ENCODE measurements around the gene TSN.

The TSN gene

GRCh38 chr2:121748202-121748601 lies 7.2 kb upstream of the TSN start:
- Histone ChIP-seq H3K36me3 (no peaks in the 10 kb centered on the region), H3K9me3 (ENCODE audit: severe bottlenecking) (no peaks in the 10 kb centered on the region), H3K27ac (no peak overlapping the region), H3K4me3 (ENCODE audit: low read depth, low read length) (no peak overlapping the region), H3K27me3 (ENCODE audit: insufficient read depth, low read depth, severe bottlenecking) (no peaks in the 10 kb centered on the region)
- DNase-seq = peak; percentile 63
- TF ChIP-seq CTCF (IDR thresholded peaks at IDR 0.05; ENCODE audit: low read depth, low read length) = peak; percentile 55; the same call in 1 of the 2 replicates

- TF ChIP-seq CTCF (IDR thresholded peaks at IDR 0.05; ENCODE audit: low read depth, low read length) = no peak
- no peaks in the 10 kb centered on the region for H3K9me3 ChIP-seq (ENCODE audit: severe bottlenecking)
- H3K4me3 ChIP-seq (ENCODE audit: low read depth, low read length) = peak overlapping the region; percentile 75
- H3K36me3 ChIP-seq = peaks cover 18% of the 10 kb centered on the region
- DNase-seq = no peak
- H3K27ac ChIP-seq = peak overlapping the region; percentile 66
- no peaks in the 10 kb centered on the region for H3K27me3 ChIP-seq (ENCODE audit: insufficient read depth, low read depth, severe bottlenecking)
Observed at GRCh38 chr2:121754851-121755236, 607 bp upstream of the TSN start.

- Histone ChIP-seq H3K27me3 (ENCODE audit: insufficient read depth, low read depth, severe bottlenecking) (no peaks in the 10 kb centered on the region), H3K4me3 (ENCODE audit: low read depth, low read length) (no peak overlapping the region), H3K9me3 (ENCODE audit: severe bottlenecking) (no peaks in the 10 kb centered on the region), H3K27ac (no peak overlapping the region), H3K36me3 (peaks cover 68% of the 10 kb centered on the region)
- TF ChIP-seq CTCF (IDR thresholded peaks at IDR 0.05; ENCODE audit: low read depth, low read length) = no peak
- DNase-seq = no peak
Observed at GRCh38 chr2:121764681-121765228, 9.3 kb downstream of the TSN start.

- Histone ChIP-seq H3K9me3 (ENCODE audit: severe bottlenecking) (no peaks in the 10 kb centered on the region), H3K27ac (no peak overlapping the region), H3K36me3 (peaks cover 52% of the 10 kb centered on the region), H3K27me3 (ENCODE audit: insufficient read depth, low read depth, severe bottlenecking) (no peaks in the 10 kb centered on the region), H3K4me3 (ENCODE audit: low read depth, low read length) (no peak overlapping the region)
- no peak for DNase-seq
- TF ChIP-seq CTCF (IDR thresholded peaks at IDR 0.05; ENCODE audit: low read depth, low read length) = no peak
Observed at GRCh38 chr2:121766624-121767023, 11.2 kb downstream of the TSN start.

GRCh38 chr2:121768143-121768755 lies 12.8 kb downstream of the TSN start:
- TF ChIP-seq CTCF (IDR thresholded peaks at IDR 0.05; ENCODE audit: low read depth, low read length) = no peak
- peak; percentile 37 for DNase-seq
- peaks cover 42% of the 10 kb centered on the region for H3K36me3 ChIP-seq
- no peaks in the 10 kb centered on the region for H3K27me3 ChIP-seq (ENCODE audit: insufficient read depth, low read depth, severe bottlenecking)
- no peaks in the 10 kb centered on the region for H3K9me3 ChIP-seq (ENCODE audit: severe bottlenecking)
- no peak overlapping the region for H3K4me3 ChIP-seq (ENCODE audit: low read depth, low read length)
- H3K27ac ChIP-seq = no peak overlapping the region
